WTC11 (cell line): ENCODE measurements around the gene SPATC1L.

Experiments
- ARID4B ChIP-seq: sonication (generic); formaldehyde crosslinking; IDR thresholded peaks from 2 replicates; pipeline ENCODE4 v1.8.0; 2023; ENCODE audit warnings: missing genetic modification reagents, mild to moderate bottlenecking, borderline replicate concordance
- ATF2 ChIP-seq: sonication (generic); formaldehyde crosslinking; IDR thresholded peaks from 2 replicates; pipeline ENCODE4 v1.8.1; 2022; ENCODE audit warnings: low read depth, missing genetic modification reagents, borderline replicate concordance
- ATF6 ChIP-seq: sonication (generic); formaldehyde crosslinking; IDR thresholded peaks from 2 replicates; pipeline ENCODE4 v1.8.1; 2023; ENCODE audit warnings: mild to moderate bottlenecking, missing genetic modification reagents
- CREB1 ChIP-seq: sonication (generic); formaldehyde crosslinking; IDR thresholded peaks from 2 replicates; pipeline ENCODE4 v1.8.0; 2023; ENCODE audit warnings: mild to moderate bottlenecking, missing genetic modification reagents
- CTCF ChIP-seq: fragments of 200-600 bp; IDR thresholded peaks from 2 replicates; pipeline ENCODE4 v1.8.0; 2022; ENCODE audit warnings: antibody characterized with exemption
- FOXK1 ChIP-seq: sonication (generic); formaldehyde crosslinking; IDR thresholded peaks from 2 replicates; pipeline ENCODE4 v1.8.0; 2022; ENCODE audit warnings: mild to moderate bottlenecking, moderate library complexity, missing genetic modification reagents
- GTF2I ChIP-seq: fragments of 250-450 bp; sonication (Bioruptor Pico); conservative IDR thresholded peaks from 2 replicates; pipeline ENCODE4 v1.4.0; 2021; ENCODE audit warnings: mild to moderate bottlenecking
- USF2 ChIP-seq: sonication (generic); formaldehyde crosslinking; IDR thresholded peaks from 2 replicates; pipeline ENCODE4 v1.8.1; 2023; ENCODE audit warnings: mild to moderate bottlenecking, missing genetic modification reagents, moderate library complexity
- ZNF232 ChIP-seq: sonication (generic); formaldehyde crosslinking; IDR thresholded peaks from 2 replicates; pipeline ENCODE4 v1.8.0; 2022; ENCODE audit warnings: mild to moderate bottlenecking, missing genetic modification reagents

GRCh38 chr21:46121286-46122221, 62.7 kb downstream of the SPATC1L start:
- TF ChIP-seq ARID4B (CRISPR knock-in tag) (no peak), ATF2 (no peak), USF2 (CRISPR knock-in tag) (no peak), ZNF232 (CRISPR knock-in tag) (no peak), CREB1 (CRISPR knock-in tag) (no peak), CTCF (no peak), ATF6 (CRISPR knock-in tag) (no peak), FOXK1 (CRISPR knock-in tag) (no peak), GTF2I (no peak)
